Measurements from ENCODE around the gene NCKAP5.

DNA sequence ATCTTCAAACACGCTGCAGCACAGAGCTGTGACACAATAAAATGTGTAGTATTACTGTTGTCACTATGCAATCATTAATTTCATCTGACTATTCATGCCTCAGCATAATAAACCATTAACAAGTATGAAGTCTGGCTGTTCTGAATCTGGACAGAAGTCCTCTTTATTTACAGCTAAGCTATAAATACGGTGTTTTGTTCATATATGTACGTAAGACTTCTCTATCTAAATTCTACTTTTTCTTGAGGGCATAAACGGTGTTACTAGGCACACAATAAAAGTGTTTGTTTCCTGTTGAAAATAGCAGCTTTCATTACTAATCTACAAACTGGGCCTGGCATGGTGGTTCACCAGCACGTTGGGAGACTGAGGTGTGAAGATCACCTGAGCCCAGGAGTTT, 443.8 kb downstream of the NCKAP5 start:
- no peak for TF ChIP-seq POLR2A (IDR thresholded peaks at IDR 0.05)
- TF ChIP-seq, protein P1, sequence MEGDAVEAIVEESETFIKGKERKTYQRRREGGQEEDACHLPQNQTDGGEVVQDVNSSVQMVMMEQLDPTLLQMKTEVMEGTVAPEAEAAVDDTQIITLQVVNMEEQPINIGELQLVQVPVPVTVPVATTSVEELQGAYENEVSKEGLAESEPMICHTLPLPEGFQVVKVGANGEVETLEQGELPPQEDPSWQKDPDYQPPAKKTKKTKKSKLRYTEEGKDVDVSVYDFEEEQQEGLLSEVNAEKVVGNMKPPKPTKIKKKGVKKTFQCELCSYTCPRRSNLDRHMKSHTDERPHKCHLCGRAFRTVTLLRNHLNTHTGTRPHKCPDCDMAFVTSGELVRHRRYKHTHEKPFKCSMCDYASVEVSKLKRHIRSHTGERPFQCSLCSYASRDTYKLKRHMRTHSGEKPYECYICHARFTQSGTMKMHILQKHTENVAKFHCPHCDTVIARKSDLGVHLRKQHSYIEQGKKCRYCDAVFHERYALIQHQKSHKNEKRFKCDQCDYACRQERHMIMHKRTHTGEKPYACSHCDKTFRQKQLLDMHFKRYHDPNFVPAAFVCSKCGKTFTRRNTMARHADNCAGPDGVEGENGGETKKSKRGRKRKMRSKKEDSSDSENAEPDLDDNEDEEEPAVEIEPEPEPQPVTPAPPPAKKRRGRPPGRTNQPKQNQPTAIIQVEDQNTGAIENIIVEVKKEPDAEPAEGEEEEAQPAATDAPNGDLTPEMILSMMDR (IDR thresholded peaks at IDR 0.05), result no peak
